HG02623 (cell line): Measurements from ENCODE around the gene SLC12A9.
"Not testable (repeated sequence)": the region's sequence is repeated elsewhere in the genome, so short reads cannot be mapped to it uniquely, and the experiment has no call there.

Experiments used
- ATAC-seq: cut with Tn5 transposase; IDR thresholded peaks from one replicate; pipeline ENCODE4 v1.9.1; 2021; ENCODE audit warnings: moderate library complexity; ENCODE audit not compliant: unreplicated experiment

The SLC12A9 gene

DNA sequence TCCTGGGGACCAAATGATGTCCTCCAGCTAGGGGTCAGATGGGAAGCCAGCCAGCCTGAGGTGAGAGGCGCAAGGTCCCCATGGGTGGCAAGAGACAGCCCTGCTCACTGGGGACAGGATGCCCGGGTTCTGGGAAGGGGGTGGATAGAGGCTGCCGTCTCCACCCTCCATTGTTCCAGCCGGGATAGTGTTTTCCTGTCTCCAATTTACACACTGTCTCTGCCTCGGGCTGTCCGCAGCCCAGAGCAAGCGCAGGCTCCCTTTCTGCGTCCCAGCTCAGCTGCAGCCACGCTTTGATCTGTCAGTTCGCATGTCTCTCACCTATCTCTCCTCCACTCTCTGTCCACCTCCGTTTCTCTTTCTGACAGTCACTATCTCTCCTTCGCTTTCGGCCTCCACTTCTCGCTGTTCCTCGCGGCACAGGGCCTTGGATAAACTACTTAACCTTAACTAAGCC, 27.3 kb upstream of the SLC12A9 start:
- no peak for ATAC-seq

DNA sequence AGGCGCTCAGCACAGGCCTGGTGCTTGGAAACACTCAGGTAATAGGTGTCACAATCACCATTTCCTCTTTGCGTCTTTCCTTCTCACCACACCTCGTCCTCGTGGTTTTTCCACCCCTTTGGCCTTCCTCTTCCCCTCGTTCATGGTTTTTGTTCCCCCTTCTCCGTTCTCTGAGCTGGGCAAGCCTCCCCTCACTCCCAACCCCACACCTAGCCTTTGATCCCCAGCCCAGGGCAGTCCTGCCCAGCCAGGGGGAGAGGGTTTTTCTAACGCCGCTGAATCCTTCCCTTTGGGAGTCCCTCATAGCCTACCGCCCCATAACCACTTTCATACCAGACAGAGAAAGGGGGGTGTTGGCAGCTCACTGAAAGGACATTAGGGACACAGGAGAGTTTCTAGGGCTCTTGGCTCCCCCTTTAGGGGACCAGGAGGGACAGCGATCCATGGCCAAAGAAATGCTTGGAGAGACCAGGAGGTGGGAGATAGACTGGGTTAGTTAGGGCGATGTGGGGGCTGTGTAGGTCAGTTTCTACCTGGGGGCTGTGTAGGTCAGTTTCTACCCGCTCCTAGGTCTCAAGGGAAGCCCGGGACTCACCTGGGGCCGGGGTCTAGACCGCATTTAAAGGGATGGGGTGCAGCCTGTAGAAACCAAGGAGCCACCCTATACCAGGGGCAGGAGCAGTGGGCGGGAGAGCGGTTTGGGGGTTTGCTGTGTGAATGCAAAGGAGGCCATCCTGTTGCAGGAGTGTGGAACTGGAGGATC, 26.6 kb upstream of the SLC12A9 start:
- ATAC-seq = no peak

DNA sequence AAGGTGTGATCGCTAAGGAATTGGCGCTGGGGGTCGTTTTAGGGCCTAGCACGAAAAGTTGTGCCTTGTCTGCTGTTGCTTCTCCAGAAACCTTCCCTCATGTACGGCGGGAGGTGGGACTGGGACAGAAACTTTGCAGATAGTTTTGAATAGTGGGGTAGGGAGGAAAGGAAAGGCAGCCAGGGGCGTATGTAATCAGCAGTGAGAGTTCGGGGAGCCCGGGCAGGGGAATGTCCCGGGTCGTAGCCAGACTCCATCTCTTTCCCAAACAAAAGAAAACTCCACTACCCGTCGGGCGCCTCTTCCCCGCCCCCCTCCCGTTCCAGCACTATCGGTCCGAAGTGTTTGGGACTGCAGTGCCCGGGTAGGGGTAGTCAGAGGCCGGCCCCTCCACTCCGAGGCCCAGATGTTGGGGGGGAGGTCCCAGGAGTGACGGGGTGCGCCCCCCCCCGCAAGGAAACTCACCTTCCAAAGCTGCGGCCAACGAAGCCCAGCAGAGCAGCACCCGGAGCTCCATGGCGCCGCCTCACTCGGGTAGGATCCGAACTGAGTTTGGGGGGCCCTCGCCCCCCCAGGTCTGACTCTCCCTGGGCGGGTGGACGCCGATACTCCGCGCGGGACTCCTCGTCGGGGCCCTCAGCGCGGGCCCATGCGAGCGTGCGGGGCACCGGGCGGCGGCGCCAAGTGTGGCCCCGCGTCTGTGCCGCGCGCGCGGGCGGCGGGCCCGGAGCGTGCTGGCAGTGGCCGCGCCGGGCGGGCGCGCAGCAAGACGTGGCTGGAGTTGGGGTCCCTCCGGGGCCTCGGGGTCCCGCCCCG, 25.8 kb upstream of the SLC12A9 start:
- ATAC-seq = no peak

DNA sequence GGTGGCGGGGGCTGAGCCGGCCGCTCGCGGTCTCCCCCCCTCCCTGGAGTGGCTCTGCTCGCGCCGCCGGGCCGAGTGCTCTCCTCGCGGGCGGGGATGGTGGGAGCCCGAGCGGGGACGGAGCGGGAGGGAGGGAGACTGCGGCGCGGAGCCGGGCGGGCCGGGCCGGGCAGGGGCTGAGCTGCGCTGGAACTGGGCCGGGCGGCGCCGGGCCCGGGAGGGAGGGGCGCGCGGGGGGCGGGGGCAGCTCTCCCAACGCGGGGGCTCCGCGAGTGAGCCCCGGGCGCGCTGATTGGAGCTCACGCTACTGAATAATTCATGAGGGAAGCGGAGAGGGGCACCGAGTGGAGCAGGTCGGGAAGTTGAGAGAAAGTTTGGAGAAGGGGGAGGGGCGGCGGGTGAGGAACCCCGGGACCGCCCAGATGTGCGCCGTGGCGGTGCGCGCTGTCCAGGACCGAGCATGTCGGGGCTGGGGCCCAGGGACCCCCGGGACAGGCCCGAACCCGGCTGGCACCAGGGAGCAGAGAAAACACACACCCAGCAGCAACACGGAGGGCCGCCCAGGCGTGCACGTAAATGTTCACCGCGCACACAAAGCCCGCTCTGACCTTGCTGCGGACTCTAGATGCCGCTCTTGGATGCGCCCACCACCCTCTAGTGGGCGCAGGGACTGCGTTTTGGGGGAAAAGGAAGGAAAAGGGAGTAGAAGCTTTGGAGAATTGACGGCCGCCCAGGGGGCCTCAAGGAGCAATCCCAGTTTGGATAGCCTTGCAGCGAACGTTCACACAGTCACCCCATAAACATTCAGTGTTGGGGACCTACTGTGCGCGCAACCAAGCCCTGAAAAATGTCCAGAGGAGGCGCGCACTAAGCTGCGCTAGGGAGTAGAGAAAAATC, 24.9 kb upstream of the SLC12A9 start, which contains the start of gene EPHB4:
Gene EPHB4, minus strand, starts transcription at position 194 of the 897 bp plus-strand sequence. CDS start 493 bp downstream, outside the sequence.
- no peak for ATAC-seq

DNA sequence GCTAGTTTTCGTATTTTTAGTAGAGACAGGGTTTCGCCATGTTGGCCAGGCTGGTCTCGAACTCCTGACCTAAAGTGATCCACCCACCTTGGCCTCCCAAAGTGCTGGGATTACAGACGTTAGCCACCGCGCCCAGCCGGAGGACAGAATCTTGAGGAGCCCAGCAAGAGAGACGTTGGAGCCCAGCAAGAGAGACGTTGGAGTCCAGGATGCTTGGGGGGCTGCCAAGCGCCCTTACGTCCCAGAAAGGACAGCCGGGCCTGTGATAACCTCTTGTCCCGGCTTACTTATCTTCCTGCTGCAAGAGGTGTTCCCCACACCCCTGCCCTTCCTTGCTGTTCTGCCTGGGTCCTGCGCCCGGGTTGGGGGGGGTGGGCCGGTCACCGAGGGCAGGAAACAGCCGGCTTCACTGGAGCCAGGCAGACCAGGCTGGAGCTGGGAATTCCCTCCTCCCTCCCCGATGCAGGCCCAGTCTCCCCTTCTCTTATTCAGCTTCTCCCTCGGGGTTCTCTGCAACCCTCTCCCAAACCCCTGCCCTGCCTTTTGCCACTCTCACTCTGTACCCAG, 23.3 kb upstream of the SLC12A9 start:
- no peak for ATAC-seq

DNA sequence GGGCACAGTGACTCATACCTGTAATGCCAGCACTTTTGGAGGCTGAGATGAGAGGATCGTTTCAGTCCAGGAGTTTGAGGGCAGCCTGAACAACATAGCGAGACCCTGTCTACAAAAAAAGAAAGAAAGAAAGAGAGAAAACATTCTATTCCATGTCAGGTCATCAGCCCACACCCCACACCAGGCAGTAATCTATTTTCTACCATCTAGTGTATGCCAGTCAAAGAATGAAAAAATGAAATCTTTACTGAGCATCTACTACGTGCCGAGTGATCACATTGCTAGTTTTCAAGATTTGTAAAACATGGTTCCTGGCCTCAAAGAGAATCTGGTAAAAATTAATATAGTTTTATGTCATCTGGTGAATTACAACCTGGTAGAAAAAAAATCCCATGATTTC, 22.1 kb upstream of the SLC12A9 start:
- no peak for ATAC-seq

DNA sequence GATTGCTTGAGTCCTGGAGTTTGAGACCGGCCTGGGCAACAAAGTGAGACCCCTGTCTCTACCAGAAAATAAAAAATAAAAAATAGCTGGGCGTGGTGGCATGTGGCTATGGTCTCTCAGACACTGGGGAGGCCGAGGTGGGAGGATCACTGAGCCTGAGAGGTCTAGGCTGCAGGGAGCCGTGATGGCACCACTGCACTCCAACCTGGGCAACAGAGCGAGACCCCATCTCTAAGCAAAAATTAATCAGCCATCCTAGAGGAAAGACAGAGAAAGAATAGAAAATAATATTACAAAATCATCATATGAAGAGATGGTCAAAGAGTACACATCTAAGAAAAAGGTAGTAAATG, 20.3 kb upstream of the SLC12A9 start:
- no peak for ATAC-seq

DNA sequence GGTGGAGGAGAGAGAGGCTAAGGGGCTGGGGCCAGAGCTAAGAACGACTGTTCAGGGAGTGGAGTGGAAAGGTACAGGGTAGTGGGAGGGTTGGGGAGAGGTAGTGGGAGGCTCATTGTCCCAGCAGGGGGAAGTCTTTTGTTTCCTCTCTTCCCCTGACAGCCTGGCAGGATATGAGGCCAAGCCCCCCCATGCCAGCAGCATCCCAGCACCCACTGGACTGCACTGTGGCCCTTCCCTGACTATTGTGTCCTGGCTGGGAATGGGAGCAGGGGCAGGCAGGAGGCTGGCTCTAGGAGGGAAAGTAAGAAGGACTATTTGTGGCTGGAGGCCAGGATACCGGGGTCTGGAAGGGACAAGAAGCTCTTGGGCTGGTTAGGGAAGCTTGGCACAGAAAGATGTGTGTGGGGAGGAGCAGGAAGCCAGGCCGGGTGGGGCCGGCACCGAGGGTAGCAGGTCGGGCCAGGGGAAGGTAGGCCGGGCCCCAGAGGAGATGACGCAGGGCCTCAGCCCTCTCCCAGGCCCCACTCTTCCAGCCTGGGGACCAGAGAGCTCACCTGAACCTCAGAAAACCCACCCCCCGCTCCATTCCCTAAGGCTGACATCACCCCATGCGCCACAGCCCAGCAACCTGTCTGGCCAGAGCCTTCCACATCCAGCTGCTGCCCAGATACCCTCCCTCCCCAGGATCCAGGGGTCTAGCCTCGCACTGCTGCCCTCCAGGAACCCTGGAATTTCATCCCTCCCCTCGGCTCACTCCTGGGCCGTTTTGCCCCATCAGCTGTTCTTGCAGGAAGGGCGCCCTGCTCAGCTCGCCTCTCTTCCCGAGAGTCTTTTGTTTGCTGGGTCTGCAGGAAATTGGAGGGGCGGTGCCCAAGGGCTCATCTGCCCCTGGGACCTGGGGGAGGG, 16.4 kb upstream of the SLC12A9 start:
- no peak for ATAC-seq

DNA sequence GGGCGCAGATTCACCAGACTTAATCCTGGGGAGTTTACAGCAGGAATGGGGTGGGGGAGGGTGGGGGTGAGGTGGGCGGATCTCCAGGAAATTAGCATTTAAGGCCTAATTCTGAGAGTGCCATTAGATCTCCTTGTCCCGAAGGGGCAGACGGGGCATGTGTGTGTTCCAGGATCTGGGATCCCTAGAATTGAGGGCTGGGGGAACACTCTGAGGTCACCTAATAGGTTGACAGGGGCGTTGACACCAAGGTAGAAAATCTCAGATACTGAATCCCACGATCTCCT, 15.8 kb upstream of the SLC12A9 start:
- ATAC-seq = no peak

DNA sequence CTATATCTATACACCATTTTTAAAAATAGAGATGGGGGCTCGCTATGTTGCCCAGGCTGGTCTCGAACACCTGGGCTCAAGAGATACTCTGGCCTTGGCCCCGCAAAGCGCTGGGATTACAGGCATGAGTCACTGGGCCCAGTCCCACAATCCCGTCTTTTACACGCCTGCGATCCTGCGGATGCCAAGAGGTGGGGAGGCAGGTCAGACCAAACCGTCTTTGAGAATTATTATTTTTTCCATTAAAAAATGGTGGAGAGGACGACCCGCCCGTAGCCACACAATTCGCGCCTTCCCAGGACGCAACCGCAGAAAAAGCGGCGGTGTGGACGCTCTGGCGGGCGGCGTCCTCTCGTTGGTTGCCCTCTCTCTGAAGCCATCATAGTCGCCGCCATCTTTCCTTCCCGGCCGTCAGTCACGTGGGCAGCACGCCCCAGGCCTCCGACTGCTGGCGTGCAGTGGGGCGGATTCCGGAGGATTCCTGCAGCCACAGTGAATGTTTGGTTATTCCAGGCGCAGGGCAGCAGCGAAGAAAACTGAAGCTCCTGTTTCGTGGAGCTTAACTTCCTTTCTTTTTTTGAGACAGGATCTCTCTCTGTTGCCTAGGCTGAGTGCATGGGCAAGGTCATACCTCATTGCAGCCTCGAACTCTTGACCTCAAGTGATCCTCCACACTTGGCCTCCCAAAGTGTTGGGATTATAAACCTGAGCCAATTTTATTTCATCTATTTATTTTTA, 15.2 kb upstream of the SLC12A9 start:
- ATAC-seq = peak; percentile 79

DNA sequence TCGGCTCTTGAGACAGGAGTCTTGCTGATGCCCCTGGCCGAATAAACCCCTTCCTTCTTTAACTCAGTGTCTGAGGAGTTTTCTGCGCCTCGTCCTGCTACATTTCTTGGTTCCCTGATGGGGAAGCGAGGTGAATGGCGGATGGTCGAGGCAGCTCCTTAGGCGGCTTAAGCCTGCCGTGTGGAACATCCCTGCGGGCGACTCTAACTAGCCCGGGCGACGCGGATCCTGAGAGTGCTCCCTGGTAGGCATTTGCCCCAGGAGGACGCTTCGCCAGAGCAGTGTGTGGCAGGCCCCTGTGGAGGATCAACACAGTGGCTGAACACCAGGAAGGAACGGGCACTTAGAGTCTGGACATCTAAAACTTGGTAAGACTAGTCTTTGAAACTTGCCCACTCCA, 13.2 kb upstream of the SLC12A9 start:
- ATAC-seq = no peak

DNA sequence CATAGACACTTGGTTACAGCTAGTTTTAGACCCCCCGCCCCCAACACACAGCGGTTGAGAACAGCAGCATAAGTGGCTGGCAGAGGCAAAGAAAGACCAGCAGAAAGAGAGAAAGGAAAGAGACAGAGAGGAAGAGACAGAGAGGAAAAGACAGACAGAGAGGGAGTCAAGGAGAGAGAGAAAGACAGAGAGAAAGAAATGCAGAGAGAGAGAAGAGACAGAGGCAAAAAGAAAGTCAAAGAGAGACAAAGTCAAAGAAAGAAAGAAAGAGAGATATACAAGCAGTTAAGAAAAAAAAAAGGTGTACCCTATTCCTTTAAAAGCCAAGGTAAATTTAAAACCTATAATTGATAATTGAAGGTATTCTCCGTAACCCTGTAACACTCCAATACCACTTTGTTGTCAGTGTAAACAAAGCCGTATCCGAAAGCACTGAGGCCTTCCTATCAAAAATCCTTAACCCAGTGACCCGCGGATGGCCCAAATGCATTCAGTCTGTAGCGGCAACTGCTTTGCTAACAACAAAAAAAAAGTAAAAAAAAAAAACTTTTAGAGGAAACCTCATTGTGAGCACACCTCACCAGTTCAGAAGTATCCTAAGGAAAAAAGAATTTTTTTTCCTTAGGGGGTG, 11.9 kb upstream of the SLC12A9 start:
- ATAC-seq = no peak

DNA sequence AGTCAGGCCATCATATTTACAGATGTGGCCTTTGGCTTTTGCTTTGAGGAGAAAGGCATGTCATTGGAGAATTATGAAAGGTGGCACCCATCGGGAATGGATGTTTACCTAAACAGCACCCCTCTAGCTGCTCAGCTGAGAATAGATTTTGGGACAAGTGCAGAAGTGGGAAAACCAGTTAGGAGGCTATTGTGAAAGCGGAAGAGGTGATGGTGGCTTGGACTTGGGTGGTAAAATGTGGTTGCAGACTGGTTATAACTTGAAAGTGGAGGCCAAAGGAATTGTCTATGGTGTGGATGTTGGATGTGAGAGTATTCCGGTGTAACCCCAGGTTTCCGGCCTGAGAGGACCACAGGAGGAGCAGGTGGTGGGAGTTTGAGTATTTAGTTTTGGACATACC, 5.2 kb upstream of the SLC12A9 start:
- ATAC-seq = no peak

DNA sequence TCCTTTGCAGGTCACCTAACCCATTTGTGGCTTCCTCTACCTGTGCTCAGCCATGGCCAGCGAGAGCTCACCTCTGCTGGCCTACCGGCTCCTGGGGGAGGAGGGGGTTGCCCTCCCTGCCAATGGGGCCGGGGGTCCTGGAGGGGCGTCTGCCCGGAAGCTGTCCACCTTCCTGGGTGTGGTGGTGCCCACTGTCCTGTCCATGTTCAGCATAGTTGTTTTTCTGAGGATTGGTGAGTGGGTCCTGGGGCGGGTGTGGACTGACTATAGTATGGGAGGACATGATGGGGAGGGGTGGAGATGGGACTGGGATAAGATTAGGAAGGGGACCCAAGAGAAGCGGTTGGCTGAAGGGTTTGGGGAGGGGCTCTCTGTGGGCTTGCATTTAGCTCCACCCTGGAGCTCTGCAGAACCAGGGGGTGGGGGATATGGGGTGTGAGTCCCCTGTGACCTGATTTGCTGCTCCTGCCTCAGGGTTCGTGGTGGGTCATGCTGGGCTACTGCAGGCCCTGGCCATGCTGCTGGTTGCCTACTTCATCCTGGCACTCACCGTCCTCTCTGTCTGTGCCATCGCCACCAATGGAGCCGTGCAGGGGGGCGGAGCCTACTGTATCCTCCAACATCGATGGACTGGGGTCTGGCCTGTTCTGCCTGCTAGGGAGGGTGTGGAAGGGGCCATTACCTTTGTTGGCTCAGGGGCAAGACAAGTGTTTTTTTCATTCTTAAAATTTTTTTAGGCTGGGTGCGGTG, 1.8 kb downstream of the SLC12A9 start:
- ATAC-seq = no peak

DNA sequence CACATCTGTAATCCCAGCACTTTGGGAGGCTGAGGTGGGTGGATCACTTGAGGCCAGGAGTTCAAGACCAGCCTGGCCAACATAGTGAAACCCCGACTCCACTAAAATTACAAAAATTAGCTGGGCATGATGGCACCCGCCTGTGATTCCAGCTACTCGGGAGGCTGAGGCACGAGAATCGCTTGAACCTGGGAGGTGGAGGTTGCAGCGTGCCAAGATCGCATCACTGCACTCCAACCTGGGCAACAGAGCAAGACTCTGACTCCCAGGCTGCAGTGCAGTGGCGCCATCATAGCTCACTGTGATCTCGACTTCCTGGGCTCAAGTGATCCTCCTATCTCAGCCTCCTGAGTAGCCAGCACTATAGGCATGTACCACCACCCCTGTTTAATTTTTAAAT, 2.4 kb downstream of the SLC12A9 start:
- ATAC-seq = not testable (repeated sequence)

DNA sequence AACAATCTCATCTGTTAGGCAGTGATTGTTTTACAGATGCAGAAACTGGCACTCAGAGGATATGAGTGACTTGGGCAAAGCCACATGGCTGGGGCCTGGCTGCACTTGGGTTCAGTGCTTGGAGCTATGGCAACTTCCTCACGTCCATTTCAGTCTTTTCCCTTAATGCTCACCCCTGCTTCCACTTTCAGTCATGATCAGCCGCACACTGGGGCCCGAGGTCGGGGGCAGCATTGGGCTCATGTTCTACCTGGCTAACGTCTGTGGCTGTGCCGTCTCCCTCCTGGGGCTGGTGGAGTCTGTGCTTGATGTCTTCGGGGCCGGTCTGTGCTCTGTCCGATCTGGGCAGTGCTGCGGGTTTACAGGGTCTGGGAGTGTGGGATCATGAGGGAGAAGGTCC, 3.0 kb downstream of the SLC12A9 start:
- ATAC-seq = no peak

DNA sequence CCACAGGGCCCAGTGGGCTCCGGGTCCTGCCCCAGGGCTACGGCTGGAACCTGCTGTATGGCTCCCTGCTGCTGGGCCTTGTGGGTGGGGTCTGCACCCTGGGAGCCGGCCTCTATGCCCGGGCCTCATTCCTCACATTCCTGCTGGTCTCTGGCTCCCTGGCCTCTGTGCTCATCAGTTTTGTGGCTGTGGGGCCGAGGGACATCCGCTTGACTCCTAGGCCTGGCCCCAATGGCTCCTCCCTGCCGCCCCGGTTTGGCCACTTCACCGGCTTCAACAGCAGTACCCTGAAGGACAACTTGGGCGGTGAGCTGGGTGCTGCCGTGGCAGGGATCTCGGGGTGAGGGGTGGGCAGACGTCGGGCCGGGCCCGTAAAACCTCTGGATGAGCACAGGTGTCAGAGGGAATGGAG, 4.4 kb downstream of the SLC12A9 start:
- no peak for ATAC-seq

DNA sequence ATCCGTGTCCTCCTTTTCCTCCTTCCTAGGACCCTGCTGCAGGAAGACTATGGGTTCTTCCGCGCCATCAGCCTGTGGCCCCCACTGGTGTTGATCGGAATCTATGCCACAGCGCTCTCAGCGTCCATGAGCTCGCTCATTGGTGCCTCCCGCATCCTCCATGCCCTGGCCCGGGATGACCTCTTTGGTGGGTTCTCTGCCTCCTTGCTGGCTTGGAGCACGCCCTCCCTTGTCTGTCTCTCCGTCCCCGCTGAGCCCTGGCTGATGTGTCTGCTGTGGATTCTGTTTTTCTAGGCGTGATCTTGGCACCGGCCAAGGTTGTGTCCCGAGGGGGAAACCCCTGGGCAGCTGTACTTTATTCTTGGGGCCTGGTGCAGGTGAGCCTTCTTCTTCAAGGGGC, 7.3 kb downstream of the SLC12A9 start:
- ATAC-seq = no peak
